ENCODE data around the gene HSPA14. TPM values are rescaled to one million over a fixed set of nuclear protein-coding genes. Genes with fewer than 3 reads are reported as not detected.

Gene HSPA14
- total and polyA plus RNA-seq, 8 donors: 1.2 to 25.9 (median 16.3) TPM; not detected in 1

- no peaks in the 10 kb centered on the region for H3K4me1 ChIP-seq
- H3K9me3 ChIP-seq: peaks cover 0 to 26% (median 23%) of the 10 kb centered on the region in 4 donors
- TF ChIP-seq POLR2AphosphoS5 (IDR thresholded peaks at IDR 0.05) (no peak), CTCF (IDR thresholded peaks at IDR 0.05) (no peak), POLR2A (IDR thresholded peaks at IDR 0.05) (no peak), EP300 (IDR thresholded peaks at IDR 0.05) (no peak)
- intact Hi-C loops (cut with DNase I; ENCODE audit: low total_unique reads): no loop called here
- no peak overlapping the region for H3K4me3 ChIP-seq
- H3K27me3 ChIP-seq: no peaks in the 10 kb centered on the region
- peaks cover 49 to 95% (median 92%) of the 10 kb centered on the region in 4 donors for H3K36me3 ChIP-seq
- WGBS, 5 donors: 96 to 100% (median 98%) methylated on average over 3 of the region's 3 CpGs
- H3K27ac ChIP-seq: no peak overlapping the region
- DNase-seq: no peak
Observed at GRCh38 chr10:14917827-14918226, 79.7 kb downstream of the HSPA14 start.

GRCh38 chr10:14918964-14919363, 80.9 kb downstream of the HSPA14 start:
- 88 to 97% (median 90%) methylated on average over 3 of the region's 3 CpGs for WGBS, 5 donors

More at GRCh38 chr10:14918964-14919363, 80.9 kb downstream of the HSPA14 start:
- peaks cover 0 to 26% (median 23%) of the 10 kb centered on the region in 4 donors for H3K9me3 ChIP-seq
- intact Hi-C loops (cut with DNase I; ENCODE audit: low total_unique reads): no loop called here
- TF ChIP-seq CTCF (IDR thresholded peaks at IDR 0.05) (no peak), POLR2AphosphoS5 (IDR thresholded peaks at IDR 0.05) (no peak), EP300 (IDR thresholded peaks at IDR 0.05) (no peak), POLR2A (IDR thresholded peaks at IDR 0.05) (no peak)
- no peaks in the 10 kb centered on the region for H3K27me3 ChIP-seq
- H3K4me3 ChIP-seq: no peak overlapping the region
- H3K4me1 ChIP-seq: no peaks in the 10 kb centered on the region
- H3K36me3 ChIP-seq: peaks cover 49 to 95% (median 92%) of the 10 kb centered on the region in 4 donors
- H3K27ac ChIP-seq: no peak overlapping the region
- DNase-seq: no peak

Other genes starting within 250 kb of the HSPA14 start
- 100 to 1,000 TPM in 3 of 5 donors, 10 to 100 TPM in 2; 18.7 to 397 (median 205) TPM for gene FAM107B, start 63.4 kb upstream of the HSPA14 start, total RNA-seq
- 100 to 1,000 TPM in 2 of 3 donors, 10 to 100 TPM in 1; 31.4 to 162 (median 158) TPM for gene FAM107B, start 63.4 kb upstream of the HSPA14 start, polyA plus RNA-seq
- gene CDNF, start 269 bp upstream of the HSPA14 start, total RNA-seq: 100 to 1,000 TPM in 1 of 5 donors, 1 to 10 TPM in 1, not detected in 3; 4.2 to 212 TPM
- 1 to 10 TPM in 2 of 3 donors, under 1 TPM in 1; 0.75 to 4.1 (median 1.1) TPM for gene CDNF, start 269 bp upstream of the HSPA14 start, polyA plus RNA-seq
- gene MSANTD7, start within 50 bp of the HSPA14 start, total RNA-seq: 10 to 100 TPM in 4 of 5 donors, under 1 TPM in 1; under 0.01 to 84.8 (median 14.5) TPM
- 1 to 10 TPM; 3.1 to 4.4 (median 3.5) TPM for gene MSANTD7, start within 50 bp of the HSPA14 start, polyA plus RNA-seq
- 10 to 100 TPM in 3 of 5 donors, 1 to 10 TPM in 1, under 1 TPM in 1; 0.58 to 68.3 (median 12.1) TPM for gene SUV39H2, start 40.6 kb downstream of the HSPA14 start, total RNA-seq
- gene SUV39H2, start 40.6 kb downstream of the HSPA14 start, polyA plus RNA-seq: 1 to 10 TPM; 1.9 to 5.4 (median 3.2) TPM
- 10 to 100 TPM in 4 of 5 donors, 1 to 10 TPM in 1; 4.1 to 27.4 (median 12.3) TPM for gene DCLRE1C, start 115.8 kb downstream of the HSPA14 start, total RNA-seq
- 1 to 10 TPM; 3.1 to 4.3 (median 3.3) TPM for gene DCLRE1C, start 115.8 kb downstream of the HSPA14 start, polyA plus RNA-seq
- gene MEIG1, start 121.1 kb downstream of the HSPA14 start, total RNA-seq: not detected
- under 1 TPM in 1 of 3 donors, not detected in 2; 0.58 TPM for gene MEIG1, start 121.1 kb downstream of the HSPA14 start, polyA plus RNA-seq
- gene OLAH, start 205.6 kb downstream of the HSPA14 start, total RNA-seq: not detected
- 1 to 10 TPM in 1 of 3 donors, under 1 TPM in 1, not detected in 1; 0.53 to 1.6 TPM for gene OLAH, start 205.6 kb downstream of the HSPA14 start, polyA plus RNA-seq

All from stomach (tissue), 9 donors.